HG02678 (cell line): ENCODE results near the gene GHRL.

Experiments
- ATAC-seq: cut with Tn5 transposase; IDR thresholded peaks from one replicate; pipeline ENCODE4 v1.9.1; 2021; ENCODE audit warnings: mild to moderate bottlenecking, moderate library complexity; ENCODE audit not compliant: unreplicated experiment

The GHRL gene

GRCh38 chr3:10292505-10293419 is at the start of gene GHRL:
Gene GHRL, minus strand, starts transcription at chr3:10292947. Its CDS starts 2,767 bp downstream, at chr3:10290180.
- peak; percentile 77 for ATAC-seq

GRCh38 chr3:10341901-10342398 is 49.2 kb upstream of the GHRL start:
- ATAC-seq, result no peak

- no peak for ATAC-seq
Measured at GRCh38 chr3:10340476-10340875, 47.7 kb upstream of the GHRL start.

- ATAC-seq, result no peak
Measured at GRCh38 chr3:10340046-10340445, 47.3 kb upstream of the GHRL start.

GRCh38 chr3:10339376-10339955 is 46.7 kb upstream of the GHRL start:
- ATAC-seq, result no peak

GRCh38 chr3:10338591-10339353 is 46.0 kb upstream of the GHRL start:
- ATAC-seq, result no peak

GRCh38 chr3:10338164-10338470 is 45.4 kb upstream of the GHRL start:
- ATAC-seq, result no peak

GRCh38 chr3:10337323-10338163 is 44.8 kb upstream of the GHRL start:
- ATAC-seq, result no peak

GRCh38 chr3:10336761-10337160 is 44.0 kb upstream of the GHRL start:
- no peak for ATAC-seq

GRCh38 chr3:10335871-10336622 is 43.3 kb upstream of the GHRL start:
- ATAC-seq, result no peak

GRCh38 chr3:10335190-10335738 is 42.5 kb upstream of the GHRL start:
- ATAC-seq, result no peak

GRCh38 chr3:10334459-10334858 is 41.7 kb upstream of the GHRL start:
- ATAC-seq, result no peak

- ATAC-seq, result no peak
Measured at GRCh38 chr3:10334042-10334441, 41.3 kb upstream of the GHRL start.

GRCh38 chr3:10333349-10333650 is 40.6 kb upstream of the GHRL start:
- ATAC-seq, result no peak

GRCh38 chr3:10332481-10333348 is 40.0 kb upstream of the GHRL start:
- ATAC-seq, result no peak

- no peak for ATAC-seq
Measured at GRCh38 chr3:10331320-10331719, 38.6 kb upstream of the GHRL start.

- no peak for ATAC-seq
Measured at GRCh38 chr3:10330319-10330718, 37.6 kb upstream of the GHRL start.

- ATAC-seq, result no peak
Measured at GRCh38 chr3:10329495-10330015, 36.8 kb upstream of the GHRL start.
